Stomach (tissue), 9 donors: Measurements from ENCODE around the gene TMEM242. TPM values are rescaled to one million over a fixed set of nuclear protein-coding genes. Genes with fewer than 3 reads are reported as not detected.

ENCODE experiments used
- DNase-seq, 2 donors: peaks; one replicate each; pipeline versions ENCODE4 v3.0.0 to v3.0.0-alpha.2; 2013 to 2019
- H3K27ac ChIP-seq, 5 donors: fragments of 200-600 bp in 4 of 5; sonication (generic) in 4 of 5; one replicate each; pipeline ENCODE4 v1.5.1; 2013 to 2019; ENCODE audit warnings: mild to moderate bottlenecking in 1 of 5, moderate library complexity in 1 of 5
- H3K27me3 ChIP-seq, 3 donors: fragments of 200-600 bp; sonication (generic); one replicate each; pipeline ENCODE4 v1.5.1; 2017 to 2019; ENCODE audit warnings: mixed run types in 1 of 3
- H3K36me3 ChIP-seq, 4 donors: fragments of 200-600 bp; sonication (generic); 1 replicate in 3 of 4; 2 replicates in 1 of 4; pipeline ENCODE4 v1.5.1; 2016 to 2019
- H3K4me1 ChIP-seq, 4 donors: fragments of 200-600 bp; sonication (generic); one replicate each; pipeline ENCODE4 v1.5.1; 2016 to 2019
- H3K4me3 ChIP-seq, 4 donors: fragments of 200-600 bp; sonication (generic) in 3 of 4; one replicate each; pipeline ENCODE4 v1.5.1; 2016 to 2019; ENCODE audit warnings: mild to moderate bottlenecking in 1 of 4
- H3K9me3 ChIP-seq, 4 donors: fragments of 200-600 bp; sonication (generic); one replicate each; pipeline ENCODE4 v1.5.1; 2016 to 2019
- CTCF ChIP-seq, 7 experiments: fragments of 450-650 bp in 4 of 7; fragments of 200-600 bp in 3 of 7; sonication (generic) in 3 of 7; IDR thresholded peaks; one replicate each; pipeline ENCODE4 v1.5.1; 2016 to 2019; ENCODE audit warnings: antibody characterized with exemption in 7 of 7, control low read depth in 2 of 7, mild to moderate bottlenecking in 1 of 7
- EP300 ChIP-seq: sonication (generic); formaldehyde crosslinking; IDR thresholded peaks from one replicate; pipeline ENCODE4 v1.6.1; 2017; ENCODE audit warnings: antibody characterized with exemption
- POLR2A ChIP-seq, 4 donors: fragments of 450-650 bp; IDR thresholded peaks; one replicate each; pipeline ENCODE4 v1.6.1; 2016; ENCODE audit warnings: antibody characterized with exemption in 4 of 4, control low read depth in 2 of 4, mild to moderate bottlenecking in 1 of 4, moderate library complexity in 1 of 4
- POLR2AphosphoS5 ChIP-seq, 3 donors: sonication (generic); formaldehyde crosslinking; IDR thresholded peaks; one replicate each; pipeline ENCODE4 v1.6.1; 2016; ENCODE audit warnings: antibody characterized with exemption in 3 of 3
- WGBS, 5 donors: extraction: QIAGEN DNeasy Blood & Tissue Kit in 3 of 5; methylation state at CpG; one replicate each; pipeline versions ENCODE4 v1.1.5 to v1.1.7; 2013 to 2018; 5-methylcytosine and 5-hydroxymethylcytosine counted together
- intact Hi-C: fragments of 100-400 bp; cut with DNase I; formaldehyde crosslinking; loops from one replicate; pipeline ENCODE4 v1.15.1; 2023; ENCODE audit warnings: low total_unique reads
- polyA plus RNA-seq, 3 donors: library from polyadenylated mRNA; stranded (reverse); fragments of 200-250 nt; gene quantifications; one replicate each; pipeline ENCODE4 v1.2.3, GENCODE V29; 2013
- total RNA-seq, 5 donors: library from RNA; depleted of rRNA; stranded (reverse); fragments of >200 nt; gene quantifications; one replicate each; pipeline versions ENCODE4 v1.1.0 to v1.2.3, GENCODE V29; 2014 to 2016
- donor health status: healthy with polysubstance abuse.
- donor health status: Bipolar disorder and iron deficiency.
- donor health status: healthy.

The TMEM242 gene
- total and polyA plus RNA-seq, 8 donors = 0.87 to 13.8 (median 4.4) TPM; not detected in 1

- intact Hi-C loops = loop anchor here (10.0 kb wide), 1 partner anchor 46 kb away; no protein-coding TSS in a partner anchor
- 87 to 94% (median 90%) methylated on average over 2 of the region's 2 CpGs for WGBS, 5 donors
- H3K27ac ChIP-seq = no peak overlapping the region
Measured at GRCh38 chr6:157270916-157271315, 52.4 kb downstream of the TMEM242 start.

GRCh38 chr6:157270308-157270707 lies 53.0 kb downstream of the TMEM242 start:
- H3K4me1 ChIP-seq = peaks cover 19 to 33% (median 25%) of the 10 kb centered on the region in 4 donors
- WGBS, 5 donors = 69 to 92% (median 87%) methylated on average over 1 of the region's 1 CpG
- H3K9me3 ChIP-seq = no peaks in the 10 kb centered on the region
- H3K4me3 ChIP-seq = no peak overlapping the region
- intact Hi-C loops = loop anchor here (10.0 kb wide), 1 partner anchor 46 kb away; no protein-coding TSS in a partner anchor
- H3K27me3 ChIP-seq = no peaks in the 10 kb centered on the region
- TF ChIP-seq POLR2AphosphoS5 (IDR thresholded peaks at IDR 0.05) = no peak
- no peak for TF ChIP-seq EP300
- TF ChIP-seq POLR2A (IDR thresholded peaks at IDR 0.05) = no peak
- TF ChIP-seq CTCF (IDR thresholded peaks at IDR 0.05) = no peak
- DNase-seq = no peak
- no peak overlapping the region for H3K27ac ChIP-seq
- no peaks in the 10 kb centered on the region for H3K36me3 ChIP-seq

More at GRCh38 chr6:157270916-157271315, 52.4 kb downstream of the TMEM242 start:
- no peak for DNase-seq
- Histone ChIP-seq H3K9me3 (no peaks in the 10 kb centered on the region), H3K36me3 (no peaks in the 10 kb centered on the region), H3K27me3 (no peaks in the 10 kb centered on the region), H3K4me1 (peaks cover 20 to 35% (median 27%) of the 10 kb centered on the region in 4 donors), H3K4me3 (no peak overlapping the region)
- TF ChIP-seq CTCF (IDR thresholded peaks at IDR 0.05) (no peak), EP300 (no peak), POLR2AphosphoS5 (IDR thresholded peaks at IDR 0.05) (no peak), POLR2A (IDR thresholded peaks at IDR 0.05) (no peak)

- Histone ChIP-seq H3K4me3 (no peak overlapping the region), H3K9me3 (no peaks in the 10 kb centered on the region), H3K27me3 (no peaks in the 10 kb centered on the region), H3K36me3 (no peaks in the 10 kb centered on the region), H3K27ac (peak overlapping the region in 4 of 5 donors; percentile 23 to 77 (median 70)), H3K4me1 (peaks cover 17 to 32% (median 21%) of the 10 kb centered on the region in 4 donors)
- intact Hi-C loops = no loop called here
- 14 to 25% (median 21%) methylated on average over 16 of the region's 16 CpGs for WGBS, 5 donors
- DNase-seq = peak; percentile 55 to 80
- TF ChIP-seq EP300 (no peak), POLR2AphosphoS5 (IDR thresholded peaks at IDR 0.05) (peak in 2 of 3 donors; percentile 3 to 7)
Measured at GRCh38 chr6:157269261-157269794, 54.0 kb downstream of the TMEM242 start.

GRCh38 chr6:157268835-157269234 lies 54.5 kb downstream of the TMEM242 start:
- Histone ChIP-seq H3K4me3 (no peak overlapping the region), H3K27ac (peak overlapping the region in 3 of 5 donors; percentile 23 to 77 (median 68)), H3K4me1 (peaks cover 13 to 27% (median 16%) of the 10 kb centered on the region in 4 donors), H3K36me3 (no peaks in the 10 kb centered on the region), H3K27me3 (no peaks in the 10 kb centered on the region), H3K9me3 (no peaks in the 10 kb centered on the region)
- intact Hi-C loops = no loop called here
- TF ChIP-seq EP300 (no peak), CTCF (IDR thresholded peaks at IDR 0.05) (no peak), POLR2AphosphoS5 (IDR thresholded peaks at IDR 0.05) (no peak), POLR2A (IDR thresholded peaks at IDR 0.05) (no peak)
- no peak for DNase-seq
- WGBS, 5 donors = 64 to 83% (median 71%) methylated on average over 6 of the region's 6 CpGs

- no peaks in the 10 kb centered on the region for H3K9me3 ChIP-seq
- H3K27ac ChIP-seq = peak overlapping the region in 2 of 5 donors; percentile 68 to 77
- no peak for DNase-seq
- no peak overlapping the region for H3K4me3 ChIP-seq
- WGBS, 5 donors = 94 to 100% (median 96%) methylated on average over 6 of the region's 6 CpGs
- peaks cover 12 to 23% (median 15%) of the 10 kb centered on the region in 4 donors for H3K4me1 ChIP-seq
- no peaks in the 10 kb centered on the region for H3K27me3 ChIP-seq
- H3K36me3 ChIP-seq = no peaks in the 10 kb centered on the region
- intact Hi-C loops = no loop called here
- TF ChIP-seq POLR2A (IDR thresholded peaks at IDR 0.05) (no peak), POLR2AphosphoS5 (IDR thresholded peaks at IDR 0.05) (no peak), EP300 (no peak), CTCF (IDR thresholded peaks at IDR 0.05) (no peak)
Measured at GRCh38 chr6:157268396-157268795, 54.9 kb downstream of the TMEM242 start.
